H9 (cell line): ENCODE measurements around the gene CCDC74B. TPM values are rescaled to one million over a fixed set of nuclear protein-coding genes. Genes with fewer than 3 reads are reported as not detected.
"Not testable (repeated sequence)": the region's sequence is repeated elsewhere in the genome, so short reads cannot be mapped to it uniquely, and the experiment has no call there.

Experiments used
- DNase-seq: peaks from one replicate; pipeline ENCODE4 v3.0.0-alpha.2; 2017
- H2AFZ ChIP-seq: one replicate; pipeline ENCODE4 v1.6.1; 2013; ENCODE audit warnings: mild to moderate bottlenecking, low read length, control low read depth, moderate library complexity
- H2AK5ac ChIP-seq: 2 replicates; pipeline ENCODE4 v1.6.1; 2013; ENCODE audit warnings: low read length, control low read depth, mixed read lengths; ENCODE audit not compliant: insufficient read length
- H2BK120ac ChIP-seq: one replicate; pipeline ENCODE4 v1.6.1; 2013; ENCODE audit warnings: low read depth, mild to moderate bottlenecking, low read length, control low read depth, inconsistent platforms; ENCODE audit not compliant: poor library complexity, severe bottlenecking
- H2BK12ac ChIP-seq: 2 replicates; pipeline ENCODE4 v1.6.1; 2013; ENCODE audit warnings: low read length, control low read depth, mixed read lengths, low read depth; ENCODE audit not compliant: insufficient read length
- H2BK15ac ChIP-seq: 2 replicates; pipeline ENCODE4 v1.6.1; 2013; ENCODE audit warnings: low read depth, low read length, control low read depth
- H2BK20ac ChIP-seq: one replicate; pipeline ENCODE4 v1.6.1; 2013; ENCODE audit warnings: low read depth, mild to moderate bottlenecking, low read length, control low read depth, inconsistent platforms; ENCODE audit not compliant: poor library complexity, severe bottlenecking
- H2BK5ac ChIP-seq: 2 replicates; pipeline ENCODE4 v1.6.1; 2013; ENCODE audit warnings: low read length, control low read depth, mixed read lengths; ENCODE audit not compliant: insufficient read length
- H3K14ac ChIP-seq: 2 replicates; pipeline ENCODE4 v1.6.1; 2013; ENCODE audit warnings: low read length, control low read depth; ENCODE audit not compliant: insufficient read depth
- H3K18ac ChIP-seq: 2 replicates; pipeline ENCODE4 v1.6.1; 2013; ENCODE audit warnings: low read depth, mild to moderate bottlenecking, mixed read lengths, low read length, control low read depth; ENCODE audit not compliant: insufficient read length
- H3K23ac ChIP-seq: 2 replicates; pipeline ENCODE4 v1.6.1; 2013; ENCODE audit warnings: low read length, control low read depth, mixed read lengths, low read depth; ENCODE audit not compliant: insufficient read length
- H3K23me2 ChIP-seq: 2 replicates; pipeline ENCODE4 v1.6.1; 2013; ENCODE audit warnings: low read depth, mild to moderate bottlenecking, mixed read lengths, low read length, control low read depth; ENCODE audit not compliant: insufficient read length, poor library complexity, severe bottlenecking
- H3K27ac ChIP-seq: 2 replicates; pipeline ENCODE4 v1.5.1; 2013; ENCODE audit warnings: low read length, control low read depth, mixed read lengths, low read depth; ENCODE audit not compliant: insufficient read length
- H3K27me3 ChIP-seq: 2 replicates; pipeline ENCODE4 v1.6.1; 2013; ENCODE audit warnings: low read length, control low read depth, inconsistent platforms; ENCODE audit not compliant: insufficient read depth
- H3K4ac ChIP-seq: 2 replicates; pipeline ENCODE4 v1.6.1; 2013; ENCODE audit warnings: low read depth, mild to moderate bottlenecking, control low read depth, inconsistent platforms, low read length, moderate library complexity
- H3K4me1 ChIP-seq: 2 replicates; pipeline ENCODE4 v1.6.1; 2013; ENCODE audit warnings: low read length, control low read depth, inconsistent platforms; ENCODE audit not compliant: insufficient read depth
- H3K4me2 ChIP-seq: 2 replicates; pipeline ENCODE4 v1.6.1; 2013; ENCODE audit warnings: low read length, control low read depth, mixed read lengths; ENCODE audit not compliant: insufficient read length, insufficient read depth
- H3K56ac ChIP-seq: 2 replicates; pipeline ENCODE4 v1.6.1; 2013; ENCODE audit warnings: low read depth, mild to moderate bottlenecking, mixed read lengths, low read length, control low read depth; ENCODE audit not compliant: insufficient read length
- H3K79me1 ChIP-seq: 2 replicates; pipeline ENCODE4 v1.6.1; 2013; ENCODE audit warnings: low read depth, mild to moderate bottlenecking, moderate library complexity, low read length, control low read depth, inconsistent platforms; ENCODE audit not compliant: insufficient read depth, poor library complexity, severe bottlenecking
- H3K79me2 ChIP-seq: 2 replicates; pipeline ENCODE4 v1.6.1; 2013; ENCODE audit warnings: low read length, control low read depth, inconsistent platforms; ENCODE audit not compliant: insufficient read depth
- H3K9ac ChIP-seq: 2 replicates; pipeline ENCODE4 v1.6.1; 2013; ENCODE audit warnings: low read length, control low read depth, mixed read lengths; ENCODE audit not compliant: insufficient read length; ENCODE audit errors: extremely low read depth
- H3K9me3 ChIP-seq: one replicate; pipeline ENCODE4 v1.6.1; 2013; ENCODE audit warnings: low read depth, low read length, inconsistent platforms; ENCODE audit not compliant: control insufficient read depth
- H3T11ph ChIP-seq: one replicate; pipeline ENCODE4 v1.6.1; 2013; ENCODE audit warnings: mild to moderate bottlenecking, low read length, control low read depth, inconsistent platforms
- H4K20me1 ChIP-seq: one replicate; pipeline ENCODE4 v1.6.1; 2013; ENCODE audit not compliant: control insufficient read depth, insufficient read length, insufficient read depth
- H4K5ac ChIP-seq: 2 replicates; pipeline ENCODE4 v1.6.1; 2013; ENCODE audit warnings: low read depth, mild to moderate bottlenecking, mixed read lengths, low read length, control low read depth; ENCODE audit not compliant: insufficient read length
- H4K8ac ChIP-seq: replicated peaks from 2 replicates; pipeline ENCODE4 v1.6.1; 2013; ENCODE audit warnings: low read length, control low read depth, mixed read lengths, low read depth; ENCODE audit not compliant: insufficient read length
- H4K91ac ChIP-seq: 2 replicates; pipeline ENCODE4 v1.6.1; 2013; ENCODE audit warnings: low read depth, mild to moderate bottlenecking, moderate library complexity, mixed read lengths, low read length, control low read depth; ENCODE audit not compliant: insufficient read length
- H3K27ac Mint-ChIP-seq, 3 experiments: 2 replicates in 2 of 3; 3 replicates in 1 of 3; pipeline ENCODE4 v1.8.0; 2020 to 2021; ENCODE audit warnings: mixed read lengths in 3 of 3, mild to moderate bottlenecking in 1 of 3, moderate library complexity in 1 of 3
- H3K27me3 Mint-ChIP-seq: 2 replicates; pipeline ENCODE4 v1.8.0; 2021; ENCODE audit warnings: low read depth, mild to moderate bottlenecking, moderate library complexity, mixed read lengths
- H3K36me3 Mint-ChIP-seq, 3 experiments: 2 replicates in 2 of 3; 3 replicates in 1 of 3; pipeline ENCODE4 v1.8.0; 2020 to 2021; ENCODE audit warnings: low read depth in 3 of 3, mixed read lengths in 3 of 3; ENCODE audit not compliant: insufficient read depth in 1 of 3
- H3K4me1 Mint-ChIP-seq, 2 experiments: 2 replicates each; pipeline ENCODE4 v1.8.0; 2020; ENCODE audit warnings: mixed read lengths in 2 of 2
- H3K4me3 Mint-ChIP-seq, 2 experiments: 2 replicates in 1 of 2; 3 replicates in 1 of 2; pipeline ENCODE4 v1.8.0; 2020 to 2021; ENCODE audit warnings: mild to moderate bottlenecking in 2 of 2, mixed read lengths in 2 of 2, moderate library complexity in 1 of 2
- H3K9me3 Mint-ChIP-seq, 2 experiments: 2 replicates in 1 of 2; 3 replicates in 1 of 2; pipeline ENCODE4 v1.8.0; 2020; ENCODE audit warnings: mild to moderate bottlenecking in 2 of 2, mixed read lengths in 2 of 2, moderate library complexity in 1 of 2
- WGBS: extraction: QIAGEN DNeasy Blood & Tissue Kit; methylation state at CpG from one replicate; pipeline ENCODE4 v1.1.7; 2013; ENCODE audit warnings: missing lambda C conversion rate, low lambda C conversion rate, mixed read lengths; ENCODE audit not compliant: insufficient read length; ENCODE audit errors: extremely low coverage; 5-methylcytosine and 5-hydroxymethylcytosine counted together
- long read RNA-seq: library from polyadenylated mRNA; unstranded; transcript quantifications from one replicate; pipeline ENCODE4 v2.0.0, GENCODE V29; 2020
- total RNA-seq: library from RNA; stranded (reverse); gene quantifications from 2 replicates; pipeline ENCODE4 v1.2.1, GENCODE V29; 2021

Gene CCDC74B
- 5.9 and 6.7 TPM in 2 replicates for total RNA-seq
- long read RNA-seq, transcript CCDC74B-201 (8 exons, 1,549 nt): major isoform, 10 of 32 reads
- long read RNA-seq, transcript CCDC74B-205 (8 exons, 1,296 nt): minor isoform, 6 of 32 reads
- long read RNA-seq, partial matches to known transcripts: 1 of 32 reads
- long read RNA-seq, other reads (novel, unspliced or antisense): 15 of 32 reads

GRCh38 chr2:130145006-130145414 lies at the start of gene CCDC74B:
TSS of gene CCDC74B (minus strand) at chr2:130145112. CDS start at chr2:130144996, 116 bp downstream.
- H4K5ac ChIP-seq, H3K23me2 ChIP-seq, H2BK5ac ChIP-seq, H3K36me3 Mint-ChIP-seq, H2BK12ac ChIP-seq, H3K9ac ChIP-seq, H2BK120ac ChIP-seq, H2AK5ac ChIP-seq, H3K4me1 ChIP-seq, H3K56ac ChIP-seq, H3T11ph ChIP-seq, H3K23ac ChIP-seq, H3K4ac ChIP-seq, H3K79me1 ChIP-seq, H2BK15ac ChIP-seq, H3K14ac ChIP-seq, H2AFZ ChIP-seq, H4K8ac ChIP-seq, H3K9me3 Mint-ChIP-seq, H3K79me2 ChIP-seq, H3K18ac ChIP-seq, H4K20me1 ChIP-seq, H3K27me3 ChIP-seq, H3K9me3 ChIP-seq, H4K91ac ChIP-seq, H3K4me1 Mint-ChIP-seq, H3K27ac ChIP-seq, H2BK20ac ChIP-seq, H3K27ac Mint-ChIP-seq: not testable (repeated sequence)
- no CpG with 5 or more reads among the region's 30 CpGs for WGBS
- Mint-ChIP-seq H3K4me3 (peak within 1 kb of the TSS; percentile 70 to 84), H3K27me3 (peaks cover 16% of the 10 kb centered on the region)
- peak; percentile 65 for DNase-seq
- peak within 1 kb of the TSS; percentile 48 for H3K4me2 ChIP-seq

GRCh38 chr2:130193824-130194223 lies 48.9 kb upstream of the CCDC74B start:
- H3K14ac ChIP-seq, H3K9me3 Mint-ChIP-seq, H3K23ac ChIP-seq, H4K8ac ChIP-seq, H2BK15ac ChIP-seq, H3K27me3 Mint-ChIP-seq, H2AK5ac ChIP-seq, H4K20me1 ChIP-seq, DNase-seq, H4K91ac ChIP-seq, H2BK120ac ChIP-seq, H2BK12ac ChIP-seq, H3K18ac ChIP-seq, H3K27ac Mint-ChIP-seq, H3K56ac ChIP-seq, H3K4ac ChIP-seq, H3T11ph ChIP-seq, H3K4me1 ChIP-seq, H3K79me1 ChIP-seq, H3K4me3 Mint-ChIP-seq, H2BK20ac ChIP-seq, H3K23me2 ChIP-seq, H3K79me2 ChIP-seq, H4K5ac ChIP-seq, H2AFZ ChIP-seq, H3K9ac ChIP-seq, H2BK5ac ChIP-seq, H3K4me2 ChIP-seq, H3K27me3 ChIP-seq, H3K4me1 Mint-ChIP-seq, H3K9me3 ChIP-seq, H3K27ac ChIP-seq: not testable (repeated sequence)
- no CpG with 5 or more reads among the region's 22 CpGs for WGBS
- H3K36me3 Mint-ChIP-seq: peaks cover 2 to 10% (median 8%) of the 10 kb centered on the region in 3 experiments; a peak in 3 of 7 replicates
